H9 (cell line): ENCODE results near the gene PLA2G2E. TPM values are rescaled to one million over a fixed set of nuclear protein-coding genes. Genes with fewer than 3 reads are reported as not detected.

ENCODE experiments used
- DNase-seq: peaks from one replicate; pipeline ENCODE4 v3.0.0-alpha.2; 2017
- H2AFZ ChIP-seq: one replicate; pipeline ENCODE4 v1.6.1; 2013; ENCODE audit warnings: mild to moderate bottlenecking, low read length, control low read depth, moderate library complexity
- H2AK5ac ChIP-seq: 2 replicates; pipeline ENCODE4 v1.6.1; 2013; ENCODE audit warnings: low read length, control low read depth, mixed read lengths; ENCODE audit not compliant: insufficient read length
- H2BK120ac ChIP-seq: one replicate; pipeline ENCODE4 v1.6.1; 2013; ENCODE audit warnings: low read depth, mild to moderate bottlenecking, low read length, control low read depth, inconsistent platforms; ENCODE audit not compliant: poor library complexity, severe bottlenecking
- H2BK12ac ChIP-seq: 2 replicates; pipeline ENCODE4 v1.6.1; 2013; ENCODE audit warnings: low read length, control low read depth, mixed read lengths, low read depth; ENCODE audit not compliant: insufficient read length
- H2BK15ac ChIP-seq: 2 replicates; pipeline ENCODE4 v1.6.1; 2013; ENCODE audit warnings: low read depth, low read length, control low read depth
- H2BK20ac ChIP-seq: one replicate; pipeline ENCODE4 v1.6.1; 2013; ENCODE audit warnings: low read depth, mild to moderate bottlenecking, low read length, control low read depth, inconsistent platforms; ENCODE audit not compliant: poor library complexity, severe bottlenecking
- H2BK5ac ChIP-seq: 2 replicates; pipeline ENCODE4 v1.6.1; 2013; ENCODE audit warnings: low read length, control low read depth, mixed read lengths; ENCODE audit not compliant: insufficient read length
- H3K14ac ChIP-seq: 2 replicates; pipeline ENCODE4 v1.6.1; 2013; ENCODE audit warnings: low read length, control low read depth; ENCODE audit not compliant: insufficient read depth
- H3K18ac ChIP-seq: 2 replicates; pipeline ENCODE4 v1.6.1; 2013; ENCODE audit warnings: low read depth, mild to moderate bottlenecking, mixed read lengths, low read length, control low read depth; ENCODE audit not compliant: insufficient read length
- H3K23ac ChIP-seq: 2 replicates; pipeline ENCODE4 v1.6.1; 2013; ENCODE audit warnings: low read length, control low read depth, mixed read lengths, low read depth; ENCODE audit not compliant: insufficient read length
- H3K23me2 ChIP-seq: 2 replicates; pipeline ENCODE4 v1.6.1; 2013; ENCODE audit warnings: low read depth, mild to moderate bottlenecking, mixed read lengths, low read length, control low read depth; ENCODE audit not compliant: insufficient read length, poor library complexity, severe bottlenecking
- H3K27ac ChIP-seq: 2 replicates; pipeline ENCODE4 v1.5.1; 2013; ENCODE audit warnings: low read length, control low read depth, mixed read lengths, low read depth; ENCODE audit not compliant: insufficient read length
- H3K27me3 ChIP-seq: 2 replicates; pipeline ENCODE4 v1.6.1; 2013; ENCODE audit warnings: low read length, control low read depth, inconsistent platforms; ENCODE audit not compliant: insufficient read depth
- H3K4ac ChIP-seq: 2 replicates; pipeline ENCODE4 v1.6.1; 2013; ENCODE audit warnings: low read depth, mild to moderate bottlenecking, control low read depth, inconsistent platforms, low read length, moderate library complexity
- H3K4me1 ChIP-seq: 2 replicates; pipeline ENCODE4 v1.6.1; 2013; ENCODE audit warnings: low read length, control low read depth, inconsistent platforms; ENCODE audit not compliant: insufficient read depth
- H3K4me2 ChIP-seq: 2 replicates; pipeline ENCODE4 v1.6.1; 2013; ENCODE audit warnings: low read length, control low read depth, mixed read lengths; ENCODE audit not compliant: insufficient read length, insufficient read depth
- H3K56ac ChIP-seq: 2 replicates; pipeline ENCODE4 v1.6.1; 2013; ENCODE audit warnings: low read depth, mild to moderate bottlenecking, mixed read lengths, low read length, control low read depth; ENCODE audit not compliant: insufficient read length
- H3K79me1 ChIP-seq: 2 replicates; pipeline ENCODE4 v1.6.1; 2013; ENCODE audit warnings: low read depth, mild to moderate bottlenecking, moderate library complexity, low read length, control low read depth, inconsistent platforms; ENCODE audit not compliant: insufficient read depth, poor library complexity, severe bottlenecking
- H3K79me2 ChIP-seq: 2 replicates; pipeline ENCODE4 v1.6.1; 2013; ENCODE audit warnings: low read length, control low read depth, inconsistent platforms; ENCODE audit not compliant: insufficient read depth
- H3K9ac ChIP-seq: 2 replicates; pipeline ENCODE4 v1.6.1; 2013; ENCODE audit warnings: low read length, control low read depth, mixed read lengths; ENCODE audit not compliant: insufficient read length; ENCODE audit errors: extremely low read depth
- H3K9me3 ChIP-seq: one replicate; pipeline ENCODE4 v1.6.1; 2013; ENCODE audit warnings: low read depth, low read length, inconsistent platforms; ENCODE audit not compliant: control insufficient read depth
- H3T11ph ChIP-seq: one replicate; pipeline ENCODE4 v1.6.1; 2013; ENCODE audit warnings: mild to moderate bottlenecking, low read length, control low read depth, inconsistent platforms
- H4K20me1 ChIP-seq: one replicate; pipeline ENCODE4 v1.6.1; 2013; ENCODE audit not compliant: control insufficient read depth, insufficient read length, insufficient read depth
- H4K5ac ChIP-seq: 2 replicates; pipeline ENCODE4 v1.6.1; 2013; ENCODE audit warnings: low read depth, mild to moderate bottlenecking, mixed read lengths, low read length, control low read depth; ENCODE audit not compliant: insufficient read length
- H4K8ac ChIP-seq: replicated peaks from 2 replicates; pipeline ENCODE4 v1.6.1; 2013; ENCODE audit warnings: low read length, control low read depth, mixed read lengths, low read depth; ENCODE audit not compliant: insufficient read length
- H4K91ac ChIP-seq: 2 replicates; pipeline ENCODE4 v1.6.1; 2013; ENCODE audit warnings: low read depth, mild to moderate bottlenecking, moderate library complexity, mixed read lengths, low read length, control low read depth; ENCODE audit not compliant: insufficient read length
- H3K27ac Mint-ChIP-seq, 3 experiments: 2 replicates in 2 of 3; 3 replicates in 1 of 3; pipeline ENCODE4 v1.8.0; 2020 to 2021; ENCODE audit warnings: mixed read lengths in 3 of 3, mild to moderate bottlenecking in 1 of 3, moderate library complexity in 1 of 3
- H3K27me3 Mint-ChIP-seq: 2 replicates; pipeline ENCODE4 v1.8.0; 2021; ENCODE audit warnings: low read depth, mild to moderate bottlenecking, moderate library complexity, mixed read lengths
- H3K36me3 Mint-ChIP-seq, 3 experiments: 2 replicates in 2 of 3; 3 replicates in 1 of 3; pipeline ENCODE4 v1.8.0; 2020 to 2021; ENCODE audit warnings: low read depth in 3 of 3, mixed read lengths in 3 of 3; ENCODE audit not compliant: insufficient read depth in 1 of 3
- H3K4me1 Mint-ChIP-seq, 2 experiments: 2 replicates each; pipeline ENCODE4 v1.8.0; 2020; ENCODE audit warnings: mixed read lengths in 2 of 2
- H3K4me3 Mint-ChIP-seq, 2 experiments: 2 replicates in 1 of 2; 3 replicates in 1 of 2; pipeline ENCODE4 v1.8.0; 2020 to 2021; ENCODE audit warnings: mild to moderate bottlenecking in 2 of 2, mixed read lengths in 2 of 2, moderate library complexity in 1 of 2
- H3K9me3 Mint-ChIP-seq, 2 experiments: 2 replicates in 1 of 2; 3 replicates in 1 of 2; pipeline ENCODE4 v1.8.0; 2020; ENCODE audit warnings: mild to moderate bottlenecking in 2 of 2, mixed read lengths in 2 of 2, moderate library complexity in 1 of 2
- WGBS: extraction: QIAGEN DNeasy Blood & Tissue Kit; methylation state at CpG from one replicate; pipeline ENCODE4 v1.1.7; 2013; ENCODE audit warnings: missing lambda C conversion rate, low lambda C conversion rate, mixed read lengths; ENCODE audit not compliant: insufficient read length; ENCODE audit errors: extremely low coverage; 5-methylcytosine and 5-hydroxymethylcytosine counted together
- total RNA-seq: library from RNA; stranded (reverse); gene quantifications from 2 replicates; pipeline ENCODE4 v1.2.1, GENCODE V29; 2021
- TF ChIP-seq, protein P1 (sequence below): fragments of 200-600 bp; sonication (generic); conservative IDR thresholded peaks from 3 replicates; pipeline ENCODE4 v1.8.0; 2021; ENCODE audit warnings: antibody characterized with exemption, mild to moderate bottlenecking

PLA2G2E gene
- total RNA-seq, 1 experiment from 2014 or later, result not detected

DNA sequence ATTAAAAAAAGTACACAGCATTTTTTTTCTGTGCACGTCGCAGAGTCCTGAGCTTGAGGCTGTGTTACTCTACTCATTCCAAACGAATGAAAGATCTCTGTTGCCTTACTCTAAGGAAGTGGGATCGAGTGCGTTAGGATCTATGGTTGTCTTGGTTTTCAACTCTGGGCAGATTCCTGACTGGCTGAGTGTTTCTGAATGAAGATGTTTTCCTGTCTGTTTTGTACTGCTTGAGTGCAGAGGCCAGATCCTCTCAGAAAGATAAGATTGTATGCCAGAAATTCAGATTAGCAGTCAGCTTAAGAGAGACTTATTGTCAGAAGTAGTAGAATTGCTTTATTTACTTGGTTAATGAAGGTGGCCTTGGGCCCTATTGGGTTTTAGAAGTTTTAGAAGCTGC, 14.0 kb downstream of the PLA2G2E start:
- no peaks in the 10 kb centered on the region for H3K4me1 ChIP-seq
- no peak for DNase-seq
- peaks cover 38 to 86% (median 78%) of the 10 kb centered on the region in 3 experiments; a peak in 6 of 7 replicates for H3K36me3 Mint-ChIP-seq
- H2AFZ ChIP-seq, result no peak overlapping the region
- TF ChIP-seq, protein P1, sequence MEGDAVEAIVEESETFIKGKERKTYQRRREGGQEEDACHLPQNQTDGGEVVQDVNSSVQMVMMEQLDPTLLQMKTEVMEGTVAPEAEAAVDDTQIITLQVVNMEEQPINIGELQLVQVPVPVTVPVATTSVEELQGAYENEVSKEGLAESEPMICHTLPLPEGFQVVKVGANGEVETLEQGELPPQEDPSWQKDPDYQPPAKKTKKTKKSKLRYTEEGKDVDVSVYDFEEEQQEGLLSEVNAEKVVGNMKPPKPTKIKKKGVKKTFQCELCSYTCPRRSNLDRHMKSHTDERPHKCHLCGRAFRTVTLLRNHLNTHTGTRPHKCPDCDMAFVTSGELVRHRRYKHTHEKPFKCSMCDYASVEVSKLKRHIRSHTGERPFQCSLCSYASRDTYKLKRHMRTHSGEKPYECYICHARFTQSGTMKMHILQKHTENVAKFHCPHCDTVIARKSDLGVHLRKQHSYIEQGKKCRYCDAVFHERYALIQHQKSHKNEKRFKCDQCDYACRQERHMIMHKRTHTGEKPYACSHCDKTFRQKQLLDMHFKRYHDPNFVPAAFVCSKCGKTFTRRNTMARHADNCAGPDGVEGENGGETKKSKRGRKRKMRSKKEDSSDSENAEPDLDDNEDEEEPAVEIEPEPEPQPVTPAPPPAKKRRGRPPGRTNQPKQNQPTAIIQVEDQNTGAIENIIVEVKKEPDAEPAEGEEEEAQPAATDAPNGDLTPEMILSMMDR, result no peak
- no peak overlapping the region for H3K4me3 Mint-ChIP-seq
- H4K91ac ChIP-seq, result no peak overlapping the region
- no peaks in the 10 kb centered on the region for H3K79me1 ChIP-seq
- no peaks in the 10 kb centered on the region for H3K27me3 ChIP-seq
- H3K14ac ChIP-seq, result no peak overlapping the region
- no peak overlapping the region for H3K27ac ChIP-seq
- no peaks in the 10 kb centered on the region for H3K4me1 Mint-ChIP-seq
- H3K56ac ChIP-seq, result no peak overlapping the region
- H3K23ac ChIP-seq, result no peak overlapping the region
- no peaks in the 10 kb centered on the region for H3K79me2 ChIP-seq
- H3K9me3 ChIP-seq, result no peaks in the 10 kb centered on the region
- H2BK12ac ChIP-seq, result no peak overlapping the region
- H2BK15ac ChIP-seq, result no peak overlapping the region
- no peak overlapping the region for H3K27ac Mint-ChIP-seq
- H4K8ac ChIP-seq, result no peak overlapping the region
- H3K4me2 ChIP-seq, result no peak overlapping the region
- H3K9ac ChIP-seq, result no peak overlapping the region
- H2BK5ac ChIP-seq, result no peak overlapping the region
- no peaks in the 10 kb centered on the region for H4K20me1 ChIP-seq
- no peak overlapping the region for H2BK120ac ChIP-seq
- no peak overlapping the region for H3K18ac ChIP-seq
- H3K9me3 Mint-ChIP-seq, result no peaks in the 10 kb centered on the region
- no peak overlapping the region for H3T11ph ChIP-seq
- H3K27me3 Mint-ChIP-seq, result no peaks in the 10 kb centered on the region
- WGBS, result no CpG with 5 or more reads among the region's 5 CpGs
- no peak overlapping the region for H2AK5ac ChIP-seq
- no peaks in the 10 kb centered on the region for H3K23me2 ChIP-seq
- H4K5ac ChIP-seq, result no peak overlapping the region
- H2BK20ac ChIP-seq, result no peak overlapping the region
- H3K4ac ChIP-seq, result no peak overlapping the region
